NCI-H2196 treated with DMSO at 0.1 percent for 48 hours (cell line): ENCODE measurements around the gene ZNF592.

Source experiments
- DNase-seq: peaks from one replicate; lab custom pipeline; 2025; ENCODE audit not compliant: unreplicated experiment; lab: John Stamatoyannopoulos, UW

Gene ZNF592

GRCh38 chr15:84824260-84825007 is 76.0 kb downstream of the ZNF592 start:
- DNase-seq, result no peak

- DNase-seq, result peak; percentile 1
Observed at GRCh38 chr15:84826369-84826823, 78.0 kb downstream of the ZNF592 start.

- DNase-seq, result no peak
Observed at GRCh38 chr15:84827246-84827645, 78.9 kb downstream of the ZNF592 start.

- no peak for DNase-seq
Observed at GRCh38 chr15:84828086-84828908, 79.9 kb downstream of the ZNF592 start.

GRCh38 chr15:84829428-84829827 is 81.0 kb downstream of the ZNF592 start:
- no peak for DNase-seq

- no peak for DNase-seq
Observed at GRCh38 chr15:84830036-84830435, 81.6 kb downstream of the ZNF592 start.

- no peak for DNase-seq
Observed at GRCh38 chr15:84831028-84831427, 82.6 kb downstream of the ZNF592 start.

- DNase-seq, result no peak
Observed at GRCh38 chr15:84831613-84832012, 83.2 kb downstream of the ZNF592 start.

GRCh38 chr15:84832448-84833040 is 84.2 kb downstream of the ZNF592 start:
- DNase-seq, result peak; percentile 6

GRCh38 chr15:84833447-84834228 is 85.2 kb downstream of the ZNF592 start:
- no peak for DNase-seq

- DNase-seq, result no peak
Observed at GRCh38 chr15:84834229-84834955, 86.0 kb downstream of the ZNF592 start.

GRCh38 chr15:84834969-84835368 is 86.6 kb downstream of the ZNF592 start:
- peak; percentile 6 for DNase-seq

- DNase-seq, result no peak
Observed at GRCh38 chr15:84835661-84836337, 87.4 kb downstream of the ZNF592 start.

- DNase-seq, result no peak
Observed at GRCh38 chr15:84836844-84837243, 88.5 kb downstream of the ZNF592 start.

GRCh38 chr15:84839714-84840113 is 91.3 kb downstream of the ZNF592 start:
- no peak for DNase-seq

GRCh38 chr15:84840255-84840654 is 91.9 kb downstream of the ZNF592 start:
- no peak for DNase-seq

GRCh38 chr15:84840741-84841429 is 92.5 kb downstream of the ZNF592 start:
- DNase-seq, result peak; percentile 33

GRCh38 chr15:84842781-84843180 is 94.4 kb downstream of the ZNF592 start:
- no peak for DNase-seq

GRCh38 chr15:84844964-84845363 is 96.6 kb downstream of the ZNF592 start:
- no peak for DNase-seq
